ENCODE measurements around the gene CHI3L1. TPM values are rescaled to one million over a fixed set of nuclear protein-coding genes. Genes with fewer than 3 reads are reported as not detected.

The CHI3L1 gene
- polyA plus RNA-seq, 1 of the 3 experiments (the other 2 are of a cell fraction), result not detected

GRCh38 chr1:203174324-203174985 lies 12.0 kb downstream of the CHI3L1 start:
- CTCF ChIA-PET, result interaction anchor here (0.7 to 4.8 kb wide), 8 partner anchors 11 to 135 kb away, joined by 3 to 49 read pairs (median 14); partner anchors contain the start of gene ADORA1
- no peak for DNase-seq
- no peaks in the 10 kb centered on the region for H3K36me3 ChIP-seq (replicated peaks in 1 of 2; ENCODE audit: control insufficient read depth in 1 of 2, insufficient read depth in 2 of 2, low read length in 1 of 2)

More at GRCh38 chr1:203174324-203174985, 12.0 kb downstream of the CHI3L1 start:
- Histone ChIP-seq H4K20me1 (ENCODE audit: insufficient read depth) (no peaks in the 10 kb centered on the region), H3K4me3 (ENCODE audit: low read depth in 2 of 2, low read length in 1 of 2) (no peak overlapping the region), H3K27ac (ENCODE audit: low read depth in 2 of 2, low read length in 1 of 2) (no peak overlapping the region), H3K4me2 (no peak overlapping the region), H3K9me3 (no peaks in the 10 kb centered on the region), H3K9ac (no peak overlapping the region), H3K4me1 (ENCODE audit: control insufficient read depth in 1 of 2, insufficient read depth in 2 of 2, low read depth in 1 of 2, low read length in 1 of 2) (peaks cover 17% of the 10 kb centered on the region in 2 experiments; a peak in 2 of 4 replicates), H2AFZ (ENCODE audit: low read depth) (no peak overlapping the region), H3F3A (replicated peaks; ENCODE audit: insufficient read depth) (no peaks in the 10 kb centered on the region), H3K79me2 (ENCODE audit: insufficient read depth) (no peaks in the 10 kb centered on the region), H3K27me3 (ENCODE audit: insufficient read depth) (no peaks in the 10 kb centered on the region), H3K9me2 (no peaks in the 10 kb centered on the region)
- no peak for TF ChIP-seq RXRA (IDR thresholded peaks at IDR 0.05; ENCODE audit: borderline replicate concordance, low read depth)
- TF ChIP-seq MXI1 (IDR thresholded peaks at IDR 0.05; ENCODE audit: low read depth, low read length), result no peak
- TF ChIP-seq, protein P1, sequence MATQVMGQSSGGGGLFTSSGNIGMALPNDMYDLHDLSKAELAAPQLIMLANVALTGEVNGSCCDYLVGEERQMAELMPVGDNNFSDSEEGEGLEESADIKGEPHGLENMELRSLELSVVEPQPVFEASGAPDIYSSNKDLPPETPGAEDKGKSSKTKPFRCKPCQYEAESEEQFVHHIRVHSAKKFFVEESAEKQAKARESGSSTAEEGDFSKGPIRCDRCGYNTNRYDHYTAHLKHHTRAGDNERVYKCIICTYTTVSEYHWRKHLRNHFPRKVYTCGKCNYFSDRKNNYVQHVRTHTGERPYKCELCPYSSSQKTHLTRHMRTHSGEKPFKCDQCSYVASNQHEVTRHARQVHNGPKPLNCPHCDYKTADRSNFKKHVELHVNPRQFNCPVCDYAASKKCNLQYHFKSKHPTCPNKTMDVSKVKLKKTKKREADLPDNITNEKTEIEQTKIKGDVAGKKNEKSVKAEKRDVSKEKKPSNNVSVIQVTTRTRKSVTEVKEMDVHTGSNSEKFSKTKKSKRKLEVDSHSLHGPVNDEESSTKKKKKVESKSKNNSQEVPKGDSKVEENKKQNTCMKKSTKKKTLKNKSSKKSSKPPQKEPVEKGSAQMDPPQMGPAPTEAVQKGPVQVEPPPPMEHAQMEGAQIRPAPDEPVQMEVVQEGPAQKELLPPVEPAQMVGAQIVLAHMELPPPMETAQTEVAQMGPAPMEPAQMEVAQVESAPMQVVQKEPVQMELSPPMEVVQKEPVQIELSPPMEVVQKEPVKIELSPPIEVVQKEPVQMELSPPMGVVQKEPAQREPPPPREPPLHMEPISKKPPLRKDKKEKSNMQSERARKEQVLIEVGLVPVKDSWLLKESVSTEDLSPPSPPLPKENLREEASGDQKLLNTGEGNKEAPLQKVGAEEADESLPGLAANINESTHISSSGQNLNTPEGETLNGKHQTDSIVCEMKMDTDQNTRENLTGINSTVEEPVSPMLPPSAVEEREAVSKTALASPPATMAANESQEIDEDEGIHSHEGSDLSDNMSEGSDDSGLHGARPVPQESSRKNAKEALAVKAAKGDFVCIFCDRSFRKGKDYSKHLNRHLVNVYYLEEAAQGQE (IDR thresholded peaks at IDR 0.05; ENCODE audit: low read depth, low read length), result no peak
- TF ChIP-seq TCF12 (IDR thresholded peaks at IDR 0.05), result no peak
- no peak for TF ChIP-seq YY1 (IDR thresholded peaks at IDR 0.05; ENCODE audit: low read depth)
- TF ChIP-seq RAD21 (IDR thresholded peaks at IDR 0.05; ENCODE audit: low read length), result no peak
- no peak for TF ChIP-seq EZH2phosphoT487 (IDR thresholded peaks at IDR 0.05; ENCODE audit: borderline replicate concordance, low read depth)
- no peak for TF ChIP-seq SIN3A (IDR thresholded peaks at IDR 0.05; ENCODE audit: borderline replicate concordance, low read depth, low read length)
- TF ChIP-seq, protein P2, sequence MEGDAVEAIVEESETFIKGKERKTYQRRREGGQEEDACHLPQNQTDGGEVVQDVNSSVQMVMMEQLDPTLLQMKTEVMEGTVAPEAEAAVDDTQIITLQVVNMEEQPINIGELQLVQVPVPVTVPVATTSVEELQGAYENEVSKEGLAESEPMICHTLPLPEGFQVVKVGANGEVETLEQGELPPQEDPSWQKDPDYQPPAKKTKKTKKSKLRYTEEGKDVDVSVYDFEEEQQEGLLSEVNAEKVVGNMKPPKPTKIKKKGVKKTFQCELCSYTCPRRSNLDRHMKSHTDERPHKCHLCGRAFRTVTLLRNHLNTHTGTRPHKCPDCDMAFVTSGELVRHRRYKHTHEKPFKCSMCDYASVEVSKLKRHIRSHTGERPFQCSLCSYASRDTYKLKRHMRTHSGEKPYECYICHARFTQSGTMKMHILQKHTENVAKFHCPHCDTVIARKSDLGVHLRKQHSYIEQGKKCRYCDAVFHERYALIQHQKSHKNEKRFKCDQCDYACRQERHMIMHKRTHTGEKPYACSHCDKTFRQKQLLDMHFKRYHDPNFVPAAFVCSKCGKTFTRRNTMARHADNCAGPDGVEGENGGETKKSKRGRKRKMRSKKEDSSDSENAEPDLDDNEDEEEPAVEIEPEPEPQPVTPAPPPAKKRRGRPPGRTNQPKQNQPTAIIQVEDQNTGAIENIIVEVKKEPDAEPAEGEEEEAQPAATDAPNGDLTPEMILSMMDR (IDR thresholded peaks at IDR 0.05), result no peak
- TF ChIP-seq, protein P3, sequence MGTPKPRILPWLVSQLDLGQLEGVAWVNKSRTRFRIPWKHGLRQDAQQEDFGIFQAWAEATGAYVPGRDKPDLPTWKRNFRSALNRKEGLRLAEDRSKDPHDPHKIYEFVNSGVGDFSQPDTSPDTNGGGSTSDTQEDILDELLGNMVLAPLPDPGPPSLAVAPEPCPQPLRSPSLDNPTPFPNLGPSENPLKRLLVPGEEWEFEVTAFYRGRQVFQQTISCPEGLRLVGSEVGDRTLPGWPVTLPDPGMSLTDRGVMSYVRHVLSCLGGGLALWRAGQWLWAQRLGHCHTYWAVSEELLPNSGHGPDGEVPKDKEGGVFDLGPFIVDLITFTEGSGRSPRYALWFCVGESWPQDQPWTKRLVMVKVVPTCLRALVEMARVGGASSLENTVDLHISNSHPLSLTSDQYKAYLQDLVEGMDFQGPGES (IDR thresholded peaks at IDR 0.05; ENCODE audit: low read depth, low read length), result no peak
- no peak for TF ChIP-seq ZBTB33 (IDR thresholded peaks at IDR 0.05; ENCODE audit: borderline replicate concordance, low read depth)
- no peak for TF ChIP-seq RFX5 (IDR thresholded peaks at IDR 0.05; ENCODE audit: low read length)
- TF ChIP-seq POLR2AphosphoS5 (IDR thresholded peaks at IDR 0.05; ENCODE audit: low read depth, low read length), result no peak
- no peak for TF ChIP-seq SMC3 (IDR thresholded peaks at IDR 0.05; ENCODE audit: low read depth, low read length)
- TF ChIP-seq TAF1 (IDR thresholded peaks at IDR 0.05; ENCODE audit: borderline replicate concordance, low read depth, low read length), result no peak
- TF ChIP-seq MEF2A (IDR thresholded peaks at IDR 0.05; ENCODE audit: borderline replicate concordance, low read depth), result no peak
- no peak for TF ChIP-seq USF2 (IDR thresholded peaks at IDR 0.05; ENCODE audit: borderline replicate concordance, low read depth, low read length)
- TF ChIP-seq CHD2 (IDR thresholded peaks at IDR 0.05; ENCODE audit: low read length, partially characterized antibody), result no peak
- no peak for TF ChIP-seq EP300 (IDR thresholded peaks at IDR 0.05; ENCODE audit: borderline replicate concordance in 1 of 2, low read depth in 1 of 2, low read length in 1 of 2)
- 92% methylated on average over 7 of the region's 12 CpGs for WGBS (ENCODE audit: low lambda C conversion rate)
- POLR2A ChIA-PET, result no interaction called here

Data from SK-N-SH (cell line).